HG03060 (cell line): Measurements from ENCODE around the gene RAB10.
"Not testable (repeated sequence)": the region's sequence is repeated elsewhere in the genome, so short reads cannot be mapped to it uniquely, and the experiment has no call there.

ENCODE experiments used
- ATAC-seq: cut with Tn5 transposase; IDR thresholded peaks from one replicate; pipeline ENCODE4 v1.9.1; 2021; ENCODE audit warnings: low read depth, moderate number of reproducible peaks; ENCODE audit not compliant: unreplicated experiment

The RAB10 gene

GRCh38 chr2:26033818-26034636 lies at the start of gene RAB10:
RAB10 (plus strand) TSS chr2:26034084; CDS start chr2:26034609, 525 bp downstream.
- peak; percentile 84 for ATAC-seq

- no peak for ATAC-seq
Measured at GRCh38 chr2:25988134-25988533, 45.8 kb upstream of the RAB10 start.

GRCh38 chr2:25989154-25989553 lies 44.7 kb upstream of the RAB10 start:
- ATAC-seq: no peak

- no peak for ATAC-seq
Measured at GRCh38 chr2:25991965-25992364, 41.9 kb upstream of the RAB10 start.

GRCh38 chr2:25992556-25992955 lies 41.3 kb upstream of the RAB10 start:
- no peak for ATAC-seq

GRCh38 chr2:25993049-25993448 lies 40.8 kb upstream of the RAB10 start:
- ATAC-seq: no peak

GRCh38 chr2:25994509-25994908 lies 39.4 kb upstream of the RAB10 start:
- ATAC-seq: no peak

GRCh38 chr2:25996844-25997243 lies 37.0 kb upstream of the RAB10 start:
- no peak for ATAC-seq

GRCh38 chr2:25998816-25999383 lies 35.0 kb upstream of the RAB10 start:
- not testable (repeated sequence) for ATAC-seq

GRCh38 chr2:25999406-25999805 lies 34.5 kb upstream of the RAB10 start:
- ATAC-seq: not testable (repeated sequence)

- ATAC-seq: no peak
Measured at GRCh38 chr2:26000561-26001082, 33.3 kb upstream of the RAB10 start.

- ATAC-seq: no peak
Measured at GRCh38 chr2:26001743-26002351, 32.0 kb upstream of the RAB10 start.

GRCh38 chr2:26002632-26003310 lies 31.1 kb upstream of the RAB10 start:
- ATAC-seq: no peak

- ATAC-seq: no peak
Measured at GRCh38 chr2:26008095-26008494, 25.8 kb upstream of the RAB10 start.

GRCh38 chr2:26008851-26009566 lies 24.9 kb upstream of the RAB10 start:
- no peak for ATAC-seq

- ATAC-seq: no peak
Measured at GRCh38 chr2:26009567-26009963, 24.3 kb upstream of the RAB10 start.

GRCh38 chr2:26010943-26011342 lies 22.9 kb upstream of the RAB10 start:
- ATAC-seq: no peak

- no peak for ATAC-seq
Measured at GRCh38 chr2:26011609-26011989, 22.3 kb upstream of the RAB10 start.

GRCh38 chr2:26011990-26012856 lies 21.7 kb upstream of the RAB10 start:
- no peak for ATAC-seq
